Mesothelial cell of epicardium (in vitro differentiated cells): ENCODE results near the gene HES6. TPM values are rescaled to one million over a fixed set of nuclear protein-coding genes. Genes with fewer than 3 reads are reported as not detected.

Experiments
- DNase-seq, 2 experiments: peaks; one replicate each; pipeline ENCODE4 v3.0.0; 2021; ENCODE audit warnings: low spot score in 2 of 2; ENCODE audit not compliant: unreplicated experiment in 2 of 2
- H3K27ac Mint-ChIP-seq: 2 replicates; pipeline ENCODE4 v1.8.0; 2021; ENCODE audit warnings: mixed read lengths
- H3K27me3 Mint-ChIP-seq: 2 replicates; pipeline ENCODE4 v1.8.0; 2021; ENCODE audit warnings: low read depth, mixed read lengths
- H3K36me3 Mint-ChIP-seq: 2 replicates; pipeline ENCODE4 v1.8.0; 2021; ENCODE audit warnings: mixed read lengths
- H3K4me1 Mint-ChIP-seq: 2 replicates; pipeline ENCODE4 v1.8.0; 2021; ENCODE audit warnings: mixed read lengths
- H3K4me3 Mint-ChIP-seq: 2 replicates; pipeline ENCODE4 v1.8.0; 2021; ENCODE audit warnings: mild to moderate bottlenecking, moderate library complexity, mixed read lengths
- H3K9me3 Mint-ChIP-seq: 2 replicates; pipeline ENCODE4 v1.8.0; 2021; ENCODE audit warnings: mixed read lengths
- total RNA-seq: library from RNA; stranded (reverse); gene quantifications from 3 replicates; pipeline ENCODE4 v1.2.1, GENCODE V29; 2021
- TF ChIP-seq, protein P1 (sequence below): fragments of 200-600 bp; sonication (generic); IDR thresholded peaks from one replicate; pipeline ENCODE4 v1.5.0; 2021; ENCODE audit warnings: antibody characterized with exemption; ENCODE audit not compliant: unreplicated experiment

HES6 gene
- total RNA-seq, 1 donor from 2014 or later: 4.2 TPM

DNA sequence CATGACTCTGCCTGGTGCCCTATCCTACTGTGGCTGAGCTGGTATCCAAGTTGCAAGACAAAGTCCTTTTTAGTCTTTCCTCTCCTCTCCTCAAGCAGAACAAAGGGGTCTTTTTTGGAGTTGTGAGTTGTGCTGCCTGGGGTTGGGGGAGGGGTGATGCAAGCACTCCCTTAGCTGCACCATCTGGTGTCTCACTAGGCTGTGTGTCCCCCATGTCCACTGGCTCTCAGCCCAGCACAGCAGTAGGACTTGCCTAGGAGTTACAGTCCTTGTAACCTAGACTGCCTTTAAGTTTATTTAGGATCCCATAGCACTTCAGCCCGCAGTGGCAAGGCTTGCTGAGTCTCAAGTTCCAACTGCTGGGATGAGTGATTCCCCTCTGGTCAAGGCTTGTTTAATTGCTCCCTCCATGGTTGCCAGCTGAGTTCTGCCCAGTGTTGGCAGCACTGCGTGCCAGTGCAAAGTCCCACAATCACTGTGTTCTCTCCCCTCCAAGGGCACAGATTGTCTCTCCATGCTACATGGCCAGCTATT lies 23.1 kb downstream of the HES6 start:
- no peak for DNase-seq
- Mint-ChIP-seq H3K27me3 (peaks cover 18% of the 10 kb centered on the region), H3K4me3 (no peak overlapping the region), H3K4me1 (no peaks in the 10 kb centered on the region), H3K36me3 (no peaks in the 10 kb centered on the region), H3K27ac (no peak overlapping the region), H3K9me3 (peaks cover 20% of the 10 kb centered on the region)
- TF ChIP-seq, protein P1, sequence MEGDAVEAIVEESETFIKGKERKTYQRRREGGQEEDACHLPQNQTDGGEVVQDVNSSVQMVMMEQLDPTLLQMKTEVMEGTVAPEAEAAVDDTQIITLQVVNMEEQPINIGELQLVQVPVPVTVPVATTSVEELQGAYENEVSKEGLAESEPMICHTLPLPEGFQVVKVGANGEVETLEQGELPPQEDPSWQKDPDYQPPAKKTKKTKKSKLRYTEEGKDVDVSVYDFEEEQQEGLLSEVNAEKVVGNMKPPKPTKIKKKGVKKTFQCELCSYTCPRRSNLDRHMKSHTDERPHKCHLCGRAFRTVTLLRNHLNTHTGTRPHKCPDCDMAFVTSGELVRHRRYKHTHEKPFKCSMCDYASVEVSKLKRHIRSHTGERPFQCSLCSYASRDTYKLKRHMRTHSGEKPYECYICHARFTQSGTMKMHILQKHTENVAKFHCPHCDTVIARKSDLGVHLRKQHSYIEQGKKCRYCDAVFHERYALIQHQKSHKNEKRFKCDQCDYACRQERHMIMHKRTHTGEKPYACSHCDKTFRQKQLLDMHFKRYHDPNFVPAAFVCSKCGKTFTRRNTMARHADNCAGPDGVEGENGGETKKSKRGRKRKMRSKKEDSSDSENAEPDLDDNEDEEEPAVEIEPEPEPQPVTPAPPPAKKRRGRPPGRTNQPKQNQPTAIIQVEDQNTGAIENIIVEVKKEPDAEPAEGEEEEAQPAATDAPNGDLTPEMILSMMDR: no peak

DNA sequence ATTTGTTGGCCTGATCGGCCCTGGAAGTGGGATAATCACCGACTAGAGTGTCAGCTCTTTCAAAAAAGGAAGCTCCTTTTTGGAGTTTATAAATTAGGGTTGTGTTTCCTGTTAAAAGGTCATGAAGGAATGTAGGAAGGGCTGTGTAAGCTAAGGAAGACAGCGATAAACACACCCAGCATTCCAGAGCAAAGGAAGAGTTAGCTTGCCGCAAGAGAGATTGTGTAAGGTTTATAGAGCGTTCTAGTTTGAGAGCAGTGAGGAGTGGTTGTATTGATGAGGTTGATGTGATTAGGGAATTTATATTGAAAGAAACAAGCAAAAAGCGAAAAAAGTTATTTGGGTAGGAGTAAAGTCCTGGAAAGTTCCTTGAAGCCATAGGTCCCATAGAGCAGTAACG lies 32.8 kb downstream of the HES6 start:
- Mint-ChIP-seq H3K9me3 (peaks cover 5% of the 10 kb centered on the region), H3K27ac (no peak overlapping the region), H3K4me1 (peaks cover 8% of the 10 kb centered on the region), H3K36me3 (no peaks in the 10 kb centered on the region), H3K4me3 (no peak overlapping the region), H3K27me3 (peaks cover 3% of the 10 kb centered on the region)
- TF ChIP-seq, protein P1: no peak
- no peak for DNase-seq

DNA sequence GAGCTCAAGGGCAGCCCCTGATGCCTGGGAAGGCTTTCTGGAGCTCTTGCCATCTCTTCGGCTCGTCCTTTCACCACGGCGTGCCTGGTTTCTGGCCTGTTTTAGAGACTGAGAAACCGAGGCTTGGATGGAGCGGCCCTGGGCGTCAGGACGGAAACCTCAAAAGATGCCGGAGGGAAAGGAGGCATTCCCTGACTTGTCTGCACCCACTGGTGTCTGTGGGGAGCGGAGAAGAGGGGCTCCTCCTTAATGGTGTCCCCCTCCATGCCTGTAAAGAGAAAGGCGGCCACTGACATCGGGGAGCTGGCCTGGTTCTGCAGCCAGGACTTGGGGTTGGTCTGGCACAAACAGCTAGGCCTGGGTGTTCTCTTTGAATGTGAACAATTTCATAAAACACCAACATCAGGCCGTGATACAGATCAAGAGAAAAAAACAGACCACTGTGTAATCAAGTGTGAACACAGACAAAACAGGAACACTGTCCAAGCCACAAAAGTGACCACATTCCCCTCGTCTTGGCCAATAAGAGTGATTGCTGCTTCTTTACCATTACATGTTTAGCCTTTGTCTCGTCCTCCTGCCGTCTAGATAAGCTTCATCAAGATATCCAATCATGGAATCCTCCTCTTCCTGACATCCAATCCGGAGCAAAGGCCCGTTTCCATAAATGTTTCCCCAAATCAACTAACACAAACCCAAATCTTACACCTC lies 35.7 kb downstream of the HES6 start:
- Mint-ChIP-seq H3K4me1 (peaks cover 24% of the 10 kb centered on the region), H3K27me3 (no peaks in the 10 kb centered on the region), H3K27ac (peak overlapping the region; percentile 90), H3K4me3 (peak overlapping the region; percentile 75), H3K36me3 (no peaks in the 10 kb centered on the region), H3K9me3 (peaks cover 5% of the 10 kb centered on the region)
- no peak for DNase-seq
- TF ChIP-seq, protein P1: no peak

DNA sequence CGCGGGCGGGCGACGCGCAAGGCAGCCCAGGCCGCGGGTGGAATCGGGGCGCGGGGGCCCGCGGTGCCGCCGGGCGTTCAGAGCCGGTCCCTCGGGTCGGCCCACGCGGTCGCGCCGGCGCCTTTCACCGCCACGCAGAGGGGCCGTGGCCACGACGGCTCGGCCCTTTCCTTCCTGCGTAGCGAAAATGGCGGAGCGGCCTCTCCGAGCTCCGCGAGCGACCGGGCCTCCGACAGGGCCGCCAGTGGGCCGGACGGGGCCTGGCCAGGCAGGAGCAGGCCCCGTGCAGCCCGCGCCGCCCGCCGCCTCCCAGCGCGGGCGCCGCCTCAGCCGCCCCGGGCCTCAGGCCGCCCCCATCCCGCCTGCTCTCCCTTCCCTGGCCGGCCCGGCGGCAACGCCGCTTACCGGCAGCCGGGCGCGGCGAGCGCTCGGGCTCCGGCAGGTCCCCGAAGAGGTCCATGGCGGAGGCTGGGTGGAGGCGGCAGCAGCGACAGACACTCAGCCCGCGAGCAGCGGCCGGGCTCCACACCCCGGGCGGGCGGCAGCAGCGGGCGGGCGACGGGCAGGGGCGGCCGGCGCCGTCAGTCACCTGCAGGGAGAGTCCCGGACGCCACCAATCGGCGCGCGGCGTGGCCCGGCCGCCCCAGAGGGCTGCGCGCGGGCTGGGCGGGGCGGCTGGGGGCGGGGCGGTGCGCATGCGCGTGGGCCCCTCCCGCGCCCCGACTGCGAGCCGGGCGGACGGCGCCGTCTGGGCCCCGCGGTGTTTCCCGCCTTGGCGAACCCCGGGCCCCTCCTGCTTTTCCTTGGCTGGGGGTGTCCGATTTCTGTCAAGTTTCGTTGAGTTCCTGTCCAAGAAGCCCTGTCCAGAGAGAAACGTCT lies 36.5 kb downstream of the HES6 start, which contains the start of gene ILKAP:
Gene ILKAP (minus strand): TSS at position 602 of the 879 bp plus-strand sequence. CDS start 142 bp downstream, at position 460.
- Mint-ChIP-seq H3K9me3 (peaks cover 5% of the 10 kb centered on the region), H3K4me3 (peak within 1 kb of the TSS; percentile 83), H3K27ac (peak within 1 kb of the TSS; percentile 90), H3K4me1 (peaks cover 24% of the 10 kb centered on the region), H3K27me3 (no peaks in the 10 kb centered on the region), H3K36me3 (no peaks in the 10 kb centered on the region)
- peak; percentile 89 to 91 for DNase-seq
- TF ChIP-seq, protein P1: no peak

DNA sequence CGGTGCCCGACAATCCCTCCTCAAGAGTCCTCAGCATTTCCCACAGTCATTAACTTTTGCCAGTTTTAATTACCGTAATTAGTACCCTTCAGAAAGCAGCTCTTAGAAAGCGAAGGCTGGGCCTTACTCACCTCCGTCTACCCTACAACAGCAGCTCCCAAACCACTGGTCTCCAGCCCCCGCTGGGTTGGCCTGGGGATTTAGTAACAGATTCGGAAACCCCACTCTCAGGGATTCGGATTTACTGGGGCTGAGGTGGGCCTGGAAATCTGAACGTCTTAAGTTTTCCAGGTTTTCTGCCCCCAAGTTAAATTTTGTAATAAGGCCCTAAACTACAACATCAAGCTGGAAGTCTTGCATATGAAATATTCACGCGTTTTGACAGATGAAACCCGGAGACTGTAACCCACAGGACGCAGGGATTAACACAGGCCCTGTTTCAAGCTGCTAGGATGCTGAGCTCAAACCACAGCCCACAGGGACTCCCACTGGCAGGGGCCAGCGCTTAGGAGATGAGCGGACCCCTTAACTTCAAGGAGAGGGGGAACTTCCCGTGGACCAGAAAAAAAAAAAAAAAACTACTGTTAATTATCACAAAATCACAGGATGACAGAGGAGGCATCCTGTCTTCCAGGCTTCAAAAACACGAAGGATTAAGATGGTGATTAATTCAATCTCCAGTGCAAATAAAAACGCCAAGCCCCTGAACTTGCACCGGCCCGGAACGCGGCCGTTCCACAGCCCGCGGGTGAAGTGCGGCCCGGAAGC lies 37.3 kb downstream of the HES6 start:
- peak overlapping the region; percentile 87 for H3K27ac Mint-ChIP-seq
- peak overlapping the region; percentile 83 for H3K4me3 Mint-ChIP-seq
- H3K9me3 Mint-ChIP-seq: peaks cover 5% of the 10 kb centered on the region
- TF ChIP-seq, protein P1: no peak
- no peaks in the 10 kb centered on the region for H3K27me3 Mint-ChIP-seq
- DNase-seq: no peak
- peaks cover 24% of the 10 kb centered on the region for H3K4me1 Mint-ChIP-seq
- H3K36me3 Mint-ChIP-seq: no peaks in the 10 kb centered on the region
